Measurements from ENCODE around the gene NPTXR. TPM values are rescaled to one million over a fixed set of nuclear protein-coding genes. Genes with fewer than 3 reads are reported as not detected.
A peak's percentile ranks its signal among the peaks of the same experiment; 100 is the strongest.

Gene NPTXR
- polyA plus RNA-seq, 3 donors, result 0.04 TPM; not detected in 2

- DNase-seq, result no peak
- Mint-ChIP-seq H3K27ac (peak overlapping the region in 1 of 7 donors; percentile 44), H3K27me3 (ENCODE audit: low read depth in 3 of 3) (peaks cover 6 to 19% (median 10%) of the 10 kb centered on the region in 3 donors), H3K4me3 (no peak overlapping the region), H3K9me3 (peaks cover 0 to 1% (median 0%) of the 10 kb centered on the region in 7 donors), H3K36me3 (no peaks in the 10 kb centered on the region), H3K4me1 (no peaks in the 10 kb centered on the region)
- Histone ChIP-seq H3K4me1 (ENCODE audit: control insufficient read depth in 1 of 2, insufficient read depth in 2 of 2, low read length in 2 of 2) (no peaks in the 10 kb centered on the region), H3K79me2 (ENCODE audit: insufficient read depth, low read length) (no peaks in the 10 kb centered on the region), H3K9me3 (replicated peaks in 1 of 2; ENCODE audit: control insufficient read depth in 1 of 2, insufficient read depth in 1 of 2, low read length in 2 of 2) (no peaks in the 10 kb centered on the region), H2AFZ (ENCODE audit: insufficient read depth, low read depth, low read length, poor library complexity, severe bottlenecking) (no peak overlapping the region), H3K9ac (ENCODE audit: insufficient read depth, low read length, poor library complexity, severe bottlenecking) (no peak overlapping the region), H3K27ac (ENCODE audit: low read depth in 1 of 2, low read length in 2 of 2) (no peak overlapping the region), H3K4me2 (replicated peaks; ENCODE audit: extremely low read depth, low read length, poor library complexity, severe bottlenecking) (no peak overlapping the region), H3K4me3 (replicated peaks in 1 of 3; ENCODE audit: low read depth in 2 of 3, low read length in 3 of 3) (no peak overlapping the region), H3K27me3 (ENCODE audit: control insufficient read depth in 2 of 2, insufficient read depth in 2 of 2, low read length in 2 of 2) (no peaks in the 10 kb centered on the region), H3K36me3 (replicated peaks in 1 of 2; ENCODE audit: control insufficient read depth in 1 of 2, insufficient read depth in 2 of 2, low read length in 2 of 2) (no peaks in the 10 kb centered on the region), H4K20me1 (ENCODE audit: insufficient read depth, low read length) (no peaks in the 10 kb centered on the region)
- intact Hi-C loops (cut with micrococcal nuclease), result no loop called here
- no peak for TF ChIP-seq CTCF (IDR thresholded peaks at IDR 0.05)
- 88% methylated on average over 8 of the region's 10 CpGs for WGBS (ENCODE audit: insufficient coverage)
Observed at GRCh38 chr22:38819387-38819940, 24.4 kb downstream of the NPTXR start.

- H3K4me3 ChIP-seq (replicated peaks in 1 of 3; ENCODE audit: low read depth in 2 of 3, low read length in 3 of 3), result no peak overlapping the region
- no peaks in the 10 kb centered on the region for H3K79me2 ChIP-seq (ENCODE audit: insufficient read depth, low read length)
- H3K36me3 Mint-ChIP-seq, result no peaks in the 10 kb centered on the region
- WGBS (ENCODE audit: insufficient coverage), result no CpG with 5 or more reads among the region's 6 CpGs
- H2AFZ ChIP-seq (ENCODE audit: insufficient read depth, low read depth, low read length, poor library complexity, severe bottlenecking), result no peak overlapping the region
- H3K27ac Mint-ChIP-seq, result no peak overlapping the region
- intact Hi-C loops (cut with micrococcal nuclease), result no loop called here
- no peak overlapping the region for H3K9ac ChIP-seq (ENCODE audit: insufficient read depth, low read length, poor library complexity, severe bottlenecking)
- no peaks in the 10 kb centered on the region for H3K9me3 ChIP-seq (replicated peaks in 1 of 2; ENCODE audit: control insufficient read depth in 1 of 2, insufficient read depth in 1 of 2, low read length in 2 of 2)
- no peaks in the 10 kb centered on the region for H3K27me3 ChIP-seq (ENCODE audit: control insufficient read depth in 2 of 2, insufficient read depth in 2 of 2, low read length in 2 of 2)
- no peak overlapping the region for H3K4me2 ChIP-seq (replicated peaks; ENCODE audit: extremely low read depth, low read length, poor library complexity, severe bottlenecking)
- no peaks in the 10 kb centered on the region for H3K4me1 ChIP-seq (ENCODE audit: control insufficient read depth in 1 of 2, insufficient read depth in 2 of 2, low read length in 2 of 2)
- H3K9me3 Mint-ChIP-seq, result peaks cover 0 to 2% (median 0%) of the 10 kb centered on the region in 7 donors
- no peak overlapping the region for H3K4me3 Mint-ChIP-seq
- no peaks in the 10 kb centered on the region for H4K20me1 ChIP-seq (ENCODE audit: insufficient read depth, low read length)
- no peaks in the 10 kb centered on the region for H3K4me1 Mint-ChIP-seq
- no peaks in the 10 kb centered on the region for H3K36me3 ChIP-seq (replicated peaks in 1 of 2; ENCODE audit: control insufficient read depth in 1 of 2, insufficient read depth in 2 of 2, low read length in 2 of 2)
- TF ChIP-seq CTCF (IDR thresholded peaks at IDR 0.05), result no peak
- peaks cover 7 to 26% (median 13%) of the 10 kb centered on the region in 3 donors for H3K27me3 Mint-ChIP-seq (ENCODE audit: low read depth in 3 of 3)
- no peak for DNase-seq
- no peak overlapping the region for H3K27ac ChIP-seq (ENCODE audit: low read depth in 1 of 2, low read length in 2 of 2)
Observed at GRCh38 chr22:38817196-38817595, 26.6 kb downstream of the NPTXR start.
